NCI-H2029 treated with DMSO at 0.1 percent for 48 hours (cell line): ENCODE results near the gene COL7A1.
"Not testable (repeated sequence)": the region's sequence is repeated elsewhere in the genome, so short reads cannot be mapped to it uniquely, and the experiment has no call there.

ENCODE experiments used
- DNase-seq: peaks from one replicate; lab custom pipeline; 2025; lab: John Stamatoyannopoulos, UW

Gene COL7A1

DNA sequence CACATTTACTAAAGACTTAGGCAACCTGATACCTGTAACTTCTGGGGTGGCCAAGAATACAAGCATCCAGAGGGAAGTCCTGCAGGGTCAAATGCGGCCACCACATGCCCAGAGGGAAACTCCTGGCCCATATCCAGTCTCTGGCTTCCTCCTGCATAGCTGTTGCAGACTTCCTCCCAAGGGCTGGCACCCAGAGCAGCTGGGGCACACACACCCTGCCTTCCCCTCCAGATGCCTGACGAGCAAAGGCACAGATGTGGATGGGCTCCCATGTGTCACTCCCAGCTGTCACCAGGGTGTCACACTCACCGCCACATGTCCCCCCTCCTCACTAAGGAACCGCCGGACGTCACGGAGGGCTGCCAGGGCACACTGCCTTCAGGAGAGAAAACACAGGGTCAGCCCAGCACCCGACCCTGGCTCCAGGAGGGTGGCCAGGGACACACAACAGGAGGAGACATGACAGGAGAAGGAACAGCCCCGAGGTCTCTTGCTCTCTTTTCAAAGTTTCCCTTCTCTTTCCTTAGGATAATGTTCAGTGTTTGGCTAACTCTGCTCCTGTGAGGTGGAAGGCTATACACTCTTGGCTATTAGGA, 51.8 kb downstream of the COL7A1 start:
- no peak for DNase-seq

- no peak for DNase-seq
Observed at GRCh38 chr3:48538451-48538850, 56.7 kb downstream of the COL7A1 start.

- DNase-seq: no peak
Observed at GRCh38 chr3:48536785-48537184, 58.3 kb downstream of the COL7A1 start.

DNA sequence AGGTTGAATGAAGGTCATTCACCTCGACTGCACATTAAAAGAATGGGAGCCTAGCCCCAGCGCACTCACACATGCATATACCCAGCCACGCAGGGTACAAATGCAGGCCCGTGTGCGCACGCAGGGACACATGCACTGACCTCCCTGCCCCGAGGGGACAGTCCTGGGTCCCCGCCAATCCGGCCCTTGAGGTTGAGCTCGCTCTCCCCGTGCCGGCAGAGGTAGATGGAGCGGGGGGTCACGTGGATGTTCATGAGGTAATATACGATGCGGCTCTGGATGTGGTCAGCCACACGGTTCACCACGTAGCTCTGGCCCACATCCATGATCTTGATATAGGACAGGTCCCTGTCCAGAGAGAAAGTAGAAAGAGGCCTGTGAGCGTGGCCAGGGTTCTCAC, 59.0 kb downstream of the COL7A1 start:
- DNase-seq: no peak

DNA sequence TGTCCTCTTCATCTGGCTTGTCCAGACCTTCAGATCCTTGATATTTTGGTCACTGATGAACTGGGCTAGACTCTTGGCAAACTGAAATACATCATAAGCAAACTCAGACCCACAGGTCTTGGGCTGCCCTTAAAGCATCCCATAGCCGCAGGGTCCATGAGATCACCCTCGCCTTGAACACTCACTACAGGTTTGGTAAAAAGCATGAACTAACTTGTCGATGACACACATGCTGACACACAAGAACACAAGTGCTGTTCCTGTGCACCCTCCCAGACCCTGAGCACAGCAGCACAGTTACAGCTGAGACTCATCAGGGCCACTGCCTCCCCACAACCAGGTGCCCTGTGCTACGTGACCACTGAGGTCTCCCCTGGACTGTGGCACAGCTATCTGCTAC, 59.6 kb downstream of the COL7A1 start:
- DNase-seq: no peak

DNA sequence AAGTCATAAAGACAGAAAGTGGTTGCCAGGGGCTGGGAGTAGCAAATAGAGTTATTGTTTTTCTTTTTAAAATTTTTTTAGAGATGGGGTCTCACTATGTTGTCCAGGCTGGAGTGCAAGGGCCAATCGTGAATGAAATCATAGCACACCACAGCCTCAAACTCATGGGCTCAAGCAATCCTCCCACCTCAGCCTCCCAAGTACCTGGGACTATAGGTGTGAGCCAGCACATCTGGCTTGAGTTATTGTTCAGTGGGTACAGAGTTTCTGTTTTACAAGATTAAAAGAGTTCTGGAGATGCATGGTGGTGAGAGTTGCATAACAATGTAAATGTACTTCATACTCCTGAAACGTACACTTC, 62.2 kb downstream of the COL7A1 start:
- no peak for DNase-seq

DNA sequence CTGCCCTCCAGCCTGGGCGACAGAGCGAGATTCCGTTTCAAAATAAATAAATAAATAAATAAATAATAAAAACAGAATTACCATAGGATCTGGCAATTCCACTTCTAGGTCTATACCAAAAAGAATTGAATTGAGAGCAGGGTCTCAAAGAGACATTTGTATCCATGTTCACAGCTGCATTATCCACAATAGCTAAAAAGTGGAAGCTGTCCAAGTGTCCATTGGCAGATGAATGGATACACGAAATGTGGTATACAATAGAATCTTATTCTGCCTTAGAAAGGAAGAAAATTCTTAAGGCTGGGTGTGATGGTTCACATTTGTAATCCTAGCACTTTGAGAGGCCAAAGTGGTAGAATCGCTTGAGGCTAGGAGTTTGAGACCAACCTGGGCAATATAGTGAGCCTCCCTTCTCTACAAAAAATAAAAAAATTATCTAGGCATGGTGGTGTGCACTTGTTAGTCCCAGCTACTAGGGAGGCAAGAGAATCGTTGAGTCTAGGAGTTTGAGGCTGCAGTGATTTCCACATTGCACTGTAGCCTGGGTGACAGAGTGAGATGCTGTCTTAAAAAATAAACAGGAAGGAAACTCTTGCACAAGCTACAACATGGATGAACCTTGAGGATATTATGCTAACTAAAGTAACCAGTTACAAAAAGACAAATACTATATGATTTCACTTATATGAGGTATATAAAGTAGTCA, 62.7 kb downstream of the COL7A1 start:
- DNase-seq: no peak

GRCh38 chr3:48530701-48531100, 64.4 kb downstream of the COL7A1 start:
- not testable (repeated sequence) for DNase-seq

GRCh38 chr3:48528754-48529153, 66.4 kb downstream of the COL7A1 start:
- DNase-seq: no peak

- no peak for DNase-seq
Observed at GRCh38 chr3:48528048-48528447, 67.1 kb downstream of the COL7A1 start.

DNA sequence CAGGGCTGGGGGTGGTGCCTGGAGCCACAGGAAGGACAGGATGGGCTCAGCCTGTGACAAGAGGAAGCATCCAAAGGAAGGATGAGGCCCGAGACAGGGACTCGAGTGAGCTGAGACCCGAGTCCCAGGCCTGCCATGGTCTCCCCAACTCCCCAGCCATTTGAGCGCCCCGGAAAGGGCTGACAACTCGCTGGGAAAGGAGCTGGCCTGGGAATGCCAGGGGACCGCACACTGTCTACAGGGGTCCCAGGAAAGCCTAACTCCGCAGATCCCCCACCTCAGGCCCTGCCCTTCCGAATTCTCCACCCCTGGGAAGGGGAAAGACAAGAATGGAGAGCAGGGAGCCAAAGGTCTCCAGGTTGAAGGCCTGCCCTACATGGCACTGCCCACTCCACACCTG, 70.2 kb downstream of the COL7A1 start:
- no peak for DNase-seq

DNA sequence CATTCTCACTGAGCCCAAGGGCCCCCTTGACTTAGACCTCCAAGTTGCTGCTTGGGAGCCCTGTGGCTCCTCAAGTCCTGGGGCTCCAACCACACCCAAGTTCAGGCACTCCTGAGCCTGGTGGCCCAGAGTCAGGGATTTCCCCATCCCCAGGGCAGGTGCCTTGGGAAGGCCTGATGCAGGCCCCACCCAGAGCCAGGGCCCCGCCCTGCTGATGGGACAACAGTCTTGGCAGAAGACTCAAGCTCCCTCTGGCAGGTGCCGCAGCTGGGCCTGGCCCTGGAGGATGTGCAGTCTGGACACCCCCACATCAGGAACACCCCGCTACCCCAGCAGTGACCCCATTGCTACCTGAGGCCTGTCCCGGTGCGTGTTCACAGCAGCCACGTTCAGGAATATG, 73.5 kb downstream of the COL7A1 start:
- DNase-seq: no peak

DNA sequence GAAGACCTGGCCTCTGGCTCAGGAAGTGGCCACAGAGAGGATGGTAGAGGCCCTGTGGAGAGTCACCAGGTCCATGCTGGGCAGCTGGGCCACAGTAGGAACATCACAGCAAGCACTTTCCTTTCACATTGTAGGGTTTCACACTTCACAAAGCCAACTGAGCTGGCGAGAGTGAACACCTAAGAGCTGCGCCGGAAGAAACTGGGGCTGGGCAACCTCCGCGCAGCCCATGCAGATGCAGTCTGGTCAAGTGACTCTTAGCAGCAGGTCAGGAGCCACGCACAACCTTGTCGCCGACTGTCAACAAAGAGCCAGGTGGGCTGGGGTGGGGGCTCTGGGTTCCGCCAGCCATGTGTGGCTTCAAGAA, 75.9 kb downstream of the COL7A1 start:
- DNase-seq: no peak

DNA sequence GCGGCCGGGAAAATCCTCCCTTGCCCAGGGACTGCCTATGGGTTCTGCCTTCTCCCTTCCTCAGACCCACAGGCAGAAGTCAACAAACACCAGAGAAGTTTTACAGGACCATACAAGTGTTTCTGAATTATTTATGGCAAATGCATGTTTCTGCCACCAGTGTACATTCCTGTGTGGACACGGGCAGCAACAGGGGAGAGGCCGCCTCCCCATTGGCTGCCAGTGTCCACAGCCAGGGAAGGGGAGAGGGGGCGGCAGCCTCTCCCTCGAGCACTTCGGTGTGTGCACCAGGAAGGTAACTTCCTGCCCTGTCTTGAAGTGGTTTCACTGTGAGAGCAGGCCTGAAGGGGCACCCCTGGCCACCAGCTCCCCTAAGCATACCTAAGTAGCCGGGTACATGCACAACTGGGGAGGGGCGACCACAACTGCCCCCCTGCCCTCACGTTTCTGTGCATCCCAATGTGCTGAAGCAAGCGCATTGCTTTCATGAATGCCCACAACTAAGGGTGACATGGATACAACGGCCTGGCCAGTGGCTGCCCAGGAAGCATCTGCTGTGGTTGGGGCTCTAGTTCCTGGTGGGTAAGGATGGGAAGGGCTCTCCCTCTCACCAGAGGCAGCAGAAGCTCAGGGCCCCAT, 76.4 kb downstream of the COL7A1 start:
- DNase-seq: no peak

- DNase-seq: no peak
Observed at GRCh38 chr3:48518069-48518468, 77.1 kb downstream of the COL7A1 start.

- DNase-seq: no peak
Observed at GRCh38 chr3:48516571-48516970, 78.6 kb downstream of the COL7A1 start.

GRCh38 chr3:48514431-48515227, 80.5 kb downstream of the COL7A1 start:
- no peak for DNase-seq
